Liver (tissue), 3 donors: ENCODE data around the gene LMOD2.

Experiments used
- CTCF ChIP-seq: fragments of 150-350 bp; IDR thresholded peaks from 2 replicates; pipeline ENCODE4 v1.5.1; 2017; ENCODE audit warnings: improper control_type of control experiment, low read depth, low read length; ENCODE audit not compliant: missing input control
- EGR1 ChIP-seq, 2 donors: IDR thresholded peaks; 2 replicates each; pipeline ENCODE4 v1.6.1; 2016 to 2018; ENCODE audit warnings: antibody characterized with exemption in 2 of 2, low read depth in 2 of 2
- JUND ChIP-seq, 2 donors: IDR thresholded peaks; 2 replicates each; pipeline ENCODE4 v1.6.1; 2016; ENCODE audit warnings: antibody characterized with exemption in 2 of 2
- RAD21 ChIP-seq, 2 donors: IDR thresholded peaks; 2 replicates each; pipeline ENCODE4 v1.6.1; 2016; ENCODE audit warnings: antibody characterized with exemption in 2 of 2, mild to moderate bottlenecking in 2 of 2
- TAF1 ChIP-seq: conservative IDR thresholded peaks from 2 replicates; pipeline ENCODE4 v1.6.1; 2016; ENCODE audit warnings: antibody characterized with exemption, mild to moderate bottlenecking
- YY1 ChIP-seq: IDR thresholded peaks from 2 replicates; pipeline ENCODE4 v1.6.1; 2016; ENCODE audit warnings: antibody characterized with exemption, mild to moderate bottlenecking
- ZBTB33 ChIP-seq: IDR thresholded peaks from 2 replicates; pipeline ENCODE4 v1.6.1; 2016; ENCODE audit warnings: antibody characterized with exemption
- donor health status: healthy.
- donor health status: healthy.

GRCh38 chr7:123665896-123666295 is 10.2 kb downstream of the LMOD2 start:
- TF ChIP-seq CTCF (no peak), EGR1 (IDR thresholded peaks at IDR 0.05; ENCODE audit: low read depth in 2 of 2) (no peak), YY1 (no peak), RAD21 (IDR thresholded peaks at IDR 0.05) (peak in 1 of 2 donors; percentile 6), ZBTB33 (no peak), TAF1 (no peak), JUND (IDR thresholded peaks at IDR 0.05) (peak in 1 of 2 donors; percentile 8)
